IPS DF 4.7 (cell line): ENCODE results near the gene GTPBP2.

Source experiments
- DNase-seq: peaks from one replicate; pipeline ENCODE4 v3.0.0-alpha.2; 2013; ENCODE audit warnings: low spot score; ENCODE audit errors: extremely low read depth

Gene GTPBP2, protein sequence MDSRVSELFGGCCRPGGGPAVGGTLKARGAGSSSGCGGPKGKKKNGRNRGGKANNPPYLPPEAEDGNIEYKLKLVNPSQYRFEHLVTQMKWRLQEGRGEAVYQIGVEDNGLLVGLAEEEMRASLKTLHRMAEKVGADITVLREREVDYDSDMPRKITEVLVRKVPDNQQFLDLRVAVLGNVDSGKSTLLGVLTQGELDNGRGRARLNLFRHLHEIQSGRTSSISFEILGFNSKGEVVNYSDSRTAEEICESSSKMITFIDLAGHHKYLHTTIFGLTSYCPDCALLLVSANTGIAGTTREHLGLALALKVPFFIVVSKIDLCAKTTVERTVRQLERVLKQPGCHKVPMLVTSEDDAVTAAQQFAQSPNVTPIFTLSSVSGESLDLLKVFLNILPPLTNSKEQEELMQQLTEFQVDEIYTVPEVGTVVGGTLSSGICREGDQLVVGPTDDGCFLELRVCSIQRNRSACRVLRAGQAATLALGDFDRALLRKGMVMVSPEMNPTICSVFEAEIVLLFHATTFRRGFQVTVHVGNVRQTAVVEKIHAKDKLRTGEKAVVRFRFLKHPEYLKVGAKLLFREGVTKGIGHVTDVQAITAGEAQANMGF

DNA sequence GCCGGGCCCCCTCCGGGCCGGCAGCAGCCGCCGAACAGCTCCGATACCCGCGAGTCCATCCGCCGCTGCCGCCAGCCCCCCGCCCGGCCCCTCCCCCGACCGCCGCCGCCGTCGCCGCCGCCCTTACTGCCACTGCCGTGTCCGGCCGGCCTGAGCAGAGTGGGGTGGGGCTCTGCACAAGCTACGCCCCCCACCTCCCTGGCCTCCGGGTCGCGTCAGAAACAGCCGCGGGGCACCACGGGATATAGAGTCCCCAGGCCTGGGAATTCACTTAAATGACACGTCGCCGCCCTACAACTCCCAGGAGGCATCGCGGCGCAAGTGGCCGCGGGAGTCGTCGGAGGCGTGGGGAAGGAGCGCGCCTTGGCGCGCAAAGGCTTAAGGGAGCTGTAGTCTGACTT lies at the start of gene GTPBP2:
Gene GTPBP2, minus strand, starts transcription at position 161 of the 401 bp plus-strand sequence. Its CDS starts 102 bp downstream, at position 59.
- DNase-seq = peak; percentile 87

- DNase-seq = no peak
These were observed 49.3 kb upstream of the GTPBP2 start for GRCh38 chr6:43678341-43678740.

- no peak for DNase-seq
These were observed 48.7 kb upstream of the GTPBP2 start for GRCh38 chr6:43677759-43678158.

GRCh38 chr6:43676962-43677606 lies 48.0 kb upstream of the GTPBP2 start:
- DNase-seq = no peak

DNA sequence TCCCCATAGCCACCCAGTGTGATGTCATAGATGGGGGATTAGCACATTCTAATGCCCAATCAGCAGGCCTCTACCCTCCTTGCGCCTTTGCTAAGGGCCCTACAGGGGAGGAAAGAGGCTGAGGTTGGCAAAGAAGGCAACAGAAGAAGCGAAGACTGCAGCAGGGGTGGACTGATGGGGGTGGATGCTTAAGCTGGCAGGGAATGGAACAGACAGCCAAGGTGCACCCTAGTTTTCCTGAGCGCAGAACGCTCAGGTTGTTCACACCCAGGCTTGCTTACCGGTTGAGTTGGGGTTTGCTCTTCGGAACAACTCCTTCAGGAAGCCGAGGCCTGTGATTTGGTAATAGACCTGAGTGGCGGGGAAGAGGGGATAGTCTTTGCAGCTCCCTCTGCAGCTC lies 45.9 kb upstream of the GTPBP2 start:
- no peak for DNase-seq

GRCh38 chr6:43674291-43674690 lies 45.2 kb upstream of the GTPBP2 start:
- no peak for DNase-seq

GRCh38 chr6:43673444-43674084 lies 44.5 kb upstream of the GTPBP2 start:
- no peak for DNase-seq

DNA sequence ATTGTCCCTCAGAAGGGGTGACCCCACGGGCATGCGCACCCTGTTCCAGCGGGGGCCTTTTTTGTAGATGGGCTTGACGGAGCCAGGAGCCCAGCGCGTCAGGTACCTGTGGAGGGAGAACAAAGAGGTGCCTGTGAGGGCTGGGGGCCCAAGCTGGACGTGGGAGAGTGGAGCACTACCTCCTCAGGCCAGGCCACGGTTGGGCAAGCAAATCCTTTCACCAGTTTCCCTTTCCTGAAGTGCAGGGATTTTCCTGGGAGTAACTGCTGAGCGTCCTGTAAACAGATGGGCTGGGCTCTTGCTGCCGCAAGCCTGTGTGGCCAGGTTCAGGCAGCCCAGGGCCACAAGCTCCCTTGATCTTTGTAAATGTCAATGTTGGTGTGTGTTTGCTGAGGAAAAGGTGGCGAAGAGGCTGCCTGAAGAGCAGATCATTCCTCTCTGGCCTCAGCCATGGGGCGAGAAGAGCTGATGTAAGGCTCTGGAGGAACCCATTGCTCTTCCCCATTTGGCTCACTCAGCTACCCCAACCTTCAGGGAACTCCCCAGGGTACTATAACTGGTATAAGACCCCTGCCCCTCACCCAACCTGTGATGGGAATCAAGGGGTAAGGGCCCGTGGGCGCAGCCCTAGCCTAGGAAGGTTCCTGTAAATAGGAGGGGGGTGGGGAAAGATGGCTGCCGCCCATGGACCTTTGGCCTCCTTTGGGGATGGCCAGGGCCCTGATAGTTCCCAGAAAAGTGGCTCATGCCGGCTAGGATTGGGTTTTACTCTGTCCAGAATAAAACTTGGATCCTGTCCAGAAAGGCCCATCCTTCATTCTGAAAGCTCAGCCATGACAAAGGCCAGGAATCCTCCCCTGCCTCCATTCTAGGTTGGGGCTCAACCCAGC lies 43.0 kb upstream of the GTPBP2 start:
- DNase-seq = no peak

GRCh38 chr6:43671011-43671800 lies 42.1 kb upstream of the GTPBP2 start:
- DNase-seq = no peak

- DNase-seq = no peak
These were observed 41.5 kb upstream of the GTPBP2 start for GRCh38 chr6:43670623-43670986.

- no peak for DNase-seq
These were observed 41.0 kb upstream of the GTPBP2 start for GRCh38 chr6:43669922-43670622.

DNA sequence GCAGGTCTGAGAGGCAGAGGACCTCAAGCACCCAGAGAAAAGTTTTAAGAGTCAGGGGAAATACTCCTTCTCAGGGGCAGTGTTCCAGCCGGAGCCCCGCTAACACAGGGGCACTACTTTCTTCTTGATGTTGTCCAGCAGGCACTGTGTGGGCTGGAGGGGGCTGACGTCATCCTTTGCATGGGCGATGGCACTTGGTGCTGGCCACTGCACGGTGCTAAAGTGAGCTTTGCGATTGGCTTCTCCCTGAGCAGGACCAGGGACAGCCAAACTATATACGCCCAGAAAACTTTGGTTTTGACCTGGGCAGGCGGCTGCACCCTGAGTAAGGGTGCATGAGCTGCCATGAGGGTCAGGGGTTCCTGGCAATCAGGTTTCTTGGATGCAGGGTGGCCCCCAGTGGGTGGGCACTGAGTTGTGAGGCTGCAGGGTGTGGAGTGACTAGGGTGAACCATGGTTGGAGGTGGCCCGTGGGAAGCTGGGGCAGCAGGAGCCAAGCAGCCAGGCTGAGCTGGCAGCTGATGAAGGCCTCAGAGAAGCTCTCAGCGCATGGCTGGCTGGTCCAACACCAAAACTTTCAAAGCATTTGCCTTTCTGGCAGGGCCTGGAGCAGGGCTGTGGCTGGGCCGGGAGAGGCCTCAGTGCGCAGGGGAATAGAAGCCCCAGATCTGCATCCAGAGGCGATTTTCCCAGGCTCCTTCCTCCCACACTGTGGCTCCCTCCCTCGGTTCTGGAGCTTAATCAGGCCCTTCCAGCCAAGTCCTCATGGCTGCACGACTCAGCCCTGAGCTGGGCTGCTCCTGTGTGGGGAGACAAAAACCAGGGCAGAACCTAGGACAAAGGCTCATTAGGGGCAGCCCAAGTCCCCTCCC lies 40.2 kb upstream of the GTPBP2 start:
- DNase-seq = no peak

DNA sequence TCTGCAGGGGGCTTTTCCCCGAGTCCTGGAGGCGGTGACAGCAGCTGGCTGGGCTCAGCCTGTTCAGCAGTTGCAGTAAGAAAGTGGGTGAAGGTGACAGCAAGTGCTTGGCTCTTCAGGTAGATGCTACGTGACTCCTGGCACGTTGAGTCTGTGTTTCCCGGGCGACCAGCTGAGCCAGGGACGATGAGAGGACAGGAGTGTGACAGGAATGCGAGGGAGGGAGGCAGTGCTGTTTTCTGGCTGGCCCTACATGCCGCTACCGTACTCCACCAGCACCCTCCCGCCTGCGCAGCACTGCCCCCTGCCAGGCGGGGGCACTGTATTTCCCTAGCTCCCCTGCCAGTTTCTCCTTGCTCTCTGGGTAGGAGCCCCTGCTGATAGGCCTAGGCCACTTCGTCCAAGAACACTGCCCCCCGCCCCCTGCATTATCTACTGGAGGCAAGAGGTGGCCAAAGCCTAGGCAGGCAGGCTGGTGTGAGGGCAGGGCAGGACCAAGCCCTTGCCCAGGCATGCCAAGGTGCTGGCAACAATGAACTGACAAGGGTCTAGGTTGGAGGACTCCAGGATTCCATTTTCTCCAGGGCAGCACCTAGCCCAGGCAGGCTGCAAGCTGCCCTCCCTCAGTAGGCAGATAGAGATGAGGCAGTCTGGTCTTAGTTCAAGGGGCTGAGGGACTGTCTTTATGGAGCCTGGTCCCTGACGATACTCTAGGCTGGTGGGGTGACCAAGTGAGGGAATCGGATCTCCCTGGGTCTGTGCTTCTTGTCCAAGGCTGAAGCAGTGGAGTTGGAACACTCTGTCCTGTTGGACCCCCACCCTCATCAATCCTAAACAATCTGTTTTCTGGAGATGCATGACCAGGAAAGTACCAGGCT lies 39.3 kb upstream of the GTPBP2 start:
- no peak for DNase-seq

DNA sequence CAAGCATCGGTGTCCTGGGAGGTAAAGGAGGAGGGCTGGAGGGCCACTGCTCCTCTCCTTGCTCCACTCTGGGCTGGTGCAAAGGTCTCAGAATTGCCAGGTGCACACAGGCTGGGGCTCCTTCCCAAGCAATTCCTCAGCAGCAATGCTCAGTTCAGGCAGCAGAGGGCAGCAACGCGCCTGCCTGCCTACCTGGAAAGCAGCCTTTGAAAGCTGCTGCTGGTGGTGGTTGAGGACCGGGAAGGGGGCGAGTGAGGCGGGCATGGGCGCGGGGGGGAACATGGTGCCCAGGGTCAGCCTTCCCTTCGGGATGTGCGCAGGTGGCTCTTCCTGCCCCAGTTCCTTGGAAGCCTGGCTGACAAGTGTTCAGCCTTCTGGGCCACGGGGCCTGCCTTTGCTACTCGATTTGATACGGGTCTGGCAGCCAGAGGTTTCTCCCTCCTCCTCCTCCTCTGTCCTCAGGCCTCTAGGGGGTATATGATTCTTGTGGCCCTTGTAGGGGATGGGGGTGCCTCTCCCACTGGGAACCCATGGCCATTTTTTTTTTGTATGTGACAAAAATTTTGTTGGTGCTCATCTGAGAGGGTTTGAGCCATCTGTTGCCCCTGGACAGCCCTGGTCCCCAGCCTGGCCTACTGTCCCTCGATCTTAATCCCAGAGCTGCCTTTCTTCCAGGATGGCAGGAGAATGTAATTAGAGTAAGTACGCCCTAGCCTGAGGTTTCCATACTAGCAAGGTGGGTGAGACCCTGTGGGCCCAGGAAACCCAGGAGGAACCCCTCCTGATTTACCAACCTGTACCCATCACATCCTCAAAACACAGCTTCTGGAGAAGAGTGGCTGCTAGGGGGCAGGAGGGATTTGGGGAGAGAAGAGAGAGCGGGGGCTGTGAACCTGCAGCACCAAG lies 38.4 kb upstream of the GTPBP2 start:
- DNase-seq = no peak

GRCh38 chr6:43666196-43666920 lies 37.3 kb upstream of the GTPBP2 start:
- DNase-seq = no peak

GRCh38 chr6:43665376-43665775 lies 36.3 kb upstream of the GTPBP2 start:
- DNase-seq = no peak
